Measurements from ENCODE around the gene SLC39A11.

GRCh38 chr17:72822358-72823023, 270.0 kb downstream of the SLC39A11 start:
- TF ChIP-seq POLR2A (IDR thresholded peaks at IDR 0.05; ENCODE audit: borderline replicate concordance, extremely low read depth, insufficient read depth, insufficient read length) (no peak), CTCF (IDR thresholded peaks at IDR 0.05 in 2 of 3, conservative IDR thresholded peaks at IDR 0.05 in 1 of 3; ENCODE audit: borderline replicate concordance in 1 of 3, insufficient read depth in 1 of 3, low read depth in 2 of 3, low read length in 2 of 3) (no peak), EZH2 (IDR thresholded peaks at IDR 0.05) (no peak), RAD21 (IDR thresholded peaks at IDR 0.05; ENCODE audit: low read depth) (no peak; the same call in 1 of the 2 replicates), ZNF274 (IDR thresholded peaks at IDR 0.05; ENCODE audit: low read depth, low read length) (no peak), ZFX (IDR thresholded peaks at IDR 0.05) (no peak), SIN3A (IDR thresholded peaks at IDR 0.05; ENCODE audit: low read depth) (no peak; the same call in 1 of the 2 replicates)
